Activated T-cell treated with anti-CD3 and anti-CD28 coated beads for 48 hours (primary cell): ENCODE data around the gene RPP30.
"Not testable (repeated sequence)": the region's sequence is repeated elsewhere in the genome, so short reads cannot be mapped to it uniquely, and the experiment has no call there.

Source experiments
- DNase-seq: peaks from one replicate; pipeline ENCODE4 v3.0.0-alpha.2; 2020; ENCODE audit warnings: low read depth

Gene RPP30

DNA sequence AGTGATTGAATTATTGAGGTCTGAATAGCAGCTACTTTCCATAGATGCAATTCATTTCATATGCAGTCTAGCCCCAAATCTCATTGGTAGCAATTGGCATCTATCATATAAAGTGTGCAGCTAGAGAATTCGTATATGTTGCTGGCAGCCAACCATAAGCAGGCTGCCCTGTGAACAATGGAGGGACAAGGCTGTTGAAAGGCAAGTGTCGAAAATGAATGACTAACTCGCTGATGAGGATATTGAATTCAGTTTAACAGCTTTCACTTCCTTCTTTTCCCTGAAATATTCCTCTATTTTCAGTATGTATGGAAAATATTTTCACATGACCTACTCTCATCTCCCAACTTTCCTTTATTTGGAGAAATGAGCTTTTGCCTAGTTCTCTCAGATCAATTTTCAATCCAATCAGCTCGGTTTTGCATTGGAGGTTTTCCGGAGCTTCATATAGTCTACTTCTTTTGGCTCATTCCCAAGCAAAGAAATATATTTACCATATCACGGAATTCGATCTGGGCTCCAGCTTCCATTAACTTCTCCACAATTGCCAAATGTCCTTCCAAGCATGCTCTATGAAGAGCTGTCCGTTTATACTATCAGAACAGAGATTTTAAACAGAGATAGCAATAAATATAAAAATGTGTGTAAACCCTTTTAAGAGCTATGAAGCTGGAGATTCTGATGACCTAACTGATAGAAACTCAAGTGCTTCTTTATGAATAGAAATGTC is 45.6 kb downstream of the RPP30 start:
- no peak for DNase-seq

GRCh38 chr10:90917968-90918318 is 46.2 kb downstream of the RPP30 start:
- no peak for DNase-seq

- DNase-seq: no peak
These were observed 48.2 kb downstream of the RPP30 start for GRCh38 chr10:90919683-90920574.

DNA sequence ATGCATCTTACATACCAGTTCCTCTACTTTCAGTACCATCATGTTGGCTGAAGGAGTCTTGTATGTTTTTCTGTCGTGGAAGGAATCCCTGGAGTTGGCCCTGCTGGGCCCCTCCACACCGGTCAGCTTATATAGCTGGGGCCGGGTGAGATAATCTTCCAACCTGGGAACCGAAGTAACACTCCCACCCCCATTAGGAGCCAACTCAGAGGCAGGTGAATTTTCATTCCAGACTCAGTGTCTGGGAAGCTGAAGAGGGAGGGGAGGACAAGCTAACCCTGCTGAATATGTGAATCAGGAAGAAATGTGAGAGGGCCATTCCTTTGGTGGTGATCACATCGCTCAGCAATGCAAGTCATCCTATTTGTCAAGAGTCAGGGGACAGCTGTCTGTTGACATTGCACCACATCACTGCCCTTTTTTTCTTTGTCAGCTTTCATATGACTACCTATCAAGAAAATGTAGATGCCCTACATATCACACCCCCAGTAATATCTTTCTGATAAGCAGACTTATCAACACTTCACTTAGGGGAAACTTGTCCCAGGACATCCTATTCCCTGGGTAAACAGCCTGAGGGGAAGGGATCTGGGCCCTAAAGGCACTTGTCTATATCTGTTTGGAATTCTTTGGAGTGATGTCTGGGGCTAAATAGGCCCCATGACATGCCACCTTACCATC is 49.4 kb downstream of the RPP30 start, which contains the start of gene ANKRD1:
Gene ANKRD1 (minus strand): TSS at position 102 of the 681 bp plus-strand sequence. CDS start 60 bp downstream, at position 42.
- DNase-seq: no peak

- no peak for DNase-seq
These were observed 50.1 kb downstream of the RPP30 start for GRCh38 chr10:90921906-90922305.

- no peak for DNase-seq
These were observed 51.4 kb downstream of the RPP30 start for GRCh38 chr10:90923111-90923731.

- DNase-seq: no peak
These were observed 52.8 kb downstream of the RPP30 start for GRCh38 chr10:90924552-90924951.

- no peak for DNase-seq
These were observed 53.6 kb downstream of the RPP30 start for GRCh38 chr10:90925079-90926029.

DNA sequence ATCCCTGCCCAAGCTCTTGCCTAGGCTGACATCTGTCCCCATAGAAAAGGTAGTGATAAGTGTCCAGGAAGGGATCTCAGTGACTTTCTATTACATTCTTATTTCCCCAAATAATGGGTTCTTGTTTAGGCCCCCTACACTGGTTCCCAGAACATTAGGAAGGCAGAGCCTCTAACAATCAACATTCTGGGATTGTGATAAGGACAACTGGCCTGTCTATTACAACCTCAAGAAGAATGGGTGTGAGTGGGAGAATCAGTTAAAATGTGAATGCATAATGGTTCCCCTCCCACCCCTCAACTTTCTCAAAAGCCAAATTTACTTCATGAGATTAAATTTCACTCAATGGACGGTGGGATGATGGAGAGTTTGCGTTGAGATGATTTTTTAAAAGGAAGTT is 55.5 kb downstream of the RPP30 start:
- DNase-seq: no peak

DNA sequence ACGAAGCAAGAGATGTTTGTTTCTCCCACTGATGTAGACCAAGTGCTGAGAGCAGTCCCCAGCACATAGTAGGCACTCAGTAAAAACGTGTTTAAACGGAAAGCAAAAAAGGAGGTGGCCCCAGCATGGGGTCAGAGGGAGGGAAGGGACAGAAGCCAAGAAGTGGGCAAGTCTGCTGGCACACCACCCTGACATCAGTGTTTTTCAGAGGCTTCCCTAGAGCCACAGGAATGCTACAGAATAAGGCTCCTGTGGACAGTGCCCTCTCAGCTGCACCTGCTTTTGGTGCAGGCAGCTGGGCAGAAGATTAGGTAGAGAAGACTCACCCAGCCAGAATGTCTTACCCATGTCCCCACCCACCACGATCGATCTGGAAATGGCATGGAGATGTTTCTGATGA is 57.4 kb downstream of the RPP30 start:
- DNase-seq: no peak

- DNase-seq: no peak
These were observed 58.5 kb downstream of the RPP30 start for GRCh38 chr10:90930070-90930837.

DNA sequence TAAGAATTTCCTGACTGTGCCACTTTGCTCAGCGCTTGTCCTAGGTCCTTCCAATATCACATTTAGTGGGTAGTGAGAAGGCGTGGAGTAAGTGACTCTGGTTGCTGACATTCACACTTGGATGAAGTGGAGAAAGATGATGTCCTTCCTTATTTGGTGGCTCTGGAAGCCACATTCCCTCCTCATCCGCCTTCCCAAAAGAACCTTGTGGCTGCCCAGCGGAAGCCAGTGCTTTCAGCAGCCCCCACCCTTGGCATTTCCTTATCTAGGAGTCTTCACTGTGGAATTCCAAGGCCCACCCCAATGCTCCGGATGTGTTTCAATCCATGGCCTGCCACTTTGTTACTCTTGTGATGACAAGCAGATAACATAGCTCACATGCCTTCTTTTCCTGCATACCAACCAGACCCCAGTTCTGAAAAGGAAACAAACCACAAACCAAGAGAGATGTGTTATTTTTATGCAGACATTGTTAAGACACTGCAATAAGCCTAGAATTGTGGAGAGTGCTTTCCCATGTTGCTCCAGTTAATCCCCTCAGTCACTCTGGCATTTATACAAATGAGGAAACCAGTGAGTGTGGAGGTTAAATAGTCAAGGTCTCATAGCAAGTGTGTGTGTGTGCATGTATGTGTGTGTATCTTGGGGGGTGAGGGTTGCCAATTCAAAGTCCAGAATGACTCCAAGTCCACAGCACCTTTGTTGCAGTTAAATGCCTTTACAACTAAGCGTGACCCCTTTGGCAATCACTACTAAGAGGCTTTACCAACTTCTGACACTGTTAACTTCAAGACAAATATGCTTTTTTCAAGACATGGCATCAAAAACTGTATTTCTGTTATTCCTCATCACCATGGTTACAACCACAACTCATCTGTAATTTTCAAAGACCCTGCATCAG is 59.4 kb downstream of the RPP30 start:
- DNase-seq: no peak

GRCh38 chr10:90935581-90936275 is 64.0 kb downstream of the RPP30 start:
- DNase-seq: no peak

DNA sequence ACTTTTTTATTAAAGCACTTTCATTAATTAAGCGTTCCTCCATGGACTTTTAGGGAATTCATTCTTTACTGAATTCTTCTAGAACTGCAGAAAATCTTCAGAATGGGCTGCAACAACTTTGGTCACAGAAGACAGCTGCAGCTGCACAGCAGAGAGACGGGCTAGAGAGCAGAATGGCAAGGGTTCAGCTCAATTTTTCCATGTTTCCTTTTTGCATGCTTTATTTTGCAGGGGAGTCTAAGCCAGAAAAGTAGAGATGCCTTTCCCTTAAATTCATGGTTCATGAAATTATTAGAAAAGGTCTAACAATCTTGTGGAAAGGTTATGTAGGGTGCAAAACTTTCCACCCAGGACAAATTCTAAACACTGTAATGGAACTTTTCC is 64.5 kb downstream of the RPP30 start:
- DNase-seq: no peak

DNA sequence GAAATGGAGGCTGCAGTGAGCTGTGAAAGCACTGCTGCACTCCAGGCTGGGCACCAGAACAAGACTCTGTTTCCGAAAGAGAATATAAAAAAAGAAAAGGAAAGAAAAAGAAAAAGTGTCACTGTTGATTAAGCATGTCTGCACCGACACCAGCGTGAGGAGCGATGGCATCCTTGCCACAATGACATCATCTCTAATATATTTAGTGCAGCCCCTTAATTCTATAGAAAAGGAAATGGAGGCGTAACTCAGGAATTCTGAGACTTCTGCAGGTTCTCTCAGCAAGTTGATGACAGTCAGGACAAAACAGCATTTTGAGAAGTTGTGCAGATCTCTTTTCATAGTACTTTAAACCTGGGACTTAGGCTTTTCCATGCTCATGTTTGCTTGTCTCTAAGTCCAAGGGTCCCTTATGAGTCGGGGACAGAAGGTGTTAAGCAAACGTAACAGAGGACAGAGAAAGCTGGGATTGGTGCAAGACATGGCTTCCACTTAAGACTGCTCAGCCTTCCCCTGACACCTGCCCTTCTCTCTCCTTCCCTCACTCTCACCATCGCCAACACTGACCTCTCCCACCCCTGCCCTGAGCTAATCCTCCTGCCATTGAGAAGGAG is 66.0 kb downstream of the RPP30 start:
- no peak for DNase-seq

DNA sequence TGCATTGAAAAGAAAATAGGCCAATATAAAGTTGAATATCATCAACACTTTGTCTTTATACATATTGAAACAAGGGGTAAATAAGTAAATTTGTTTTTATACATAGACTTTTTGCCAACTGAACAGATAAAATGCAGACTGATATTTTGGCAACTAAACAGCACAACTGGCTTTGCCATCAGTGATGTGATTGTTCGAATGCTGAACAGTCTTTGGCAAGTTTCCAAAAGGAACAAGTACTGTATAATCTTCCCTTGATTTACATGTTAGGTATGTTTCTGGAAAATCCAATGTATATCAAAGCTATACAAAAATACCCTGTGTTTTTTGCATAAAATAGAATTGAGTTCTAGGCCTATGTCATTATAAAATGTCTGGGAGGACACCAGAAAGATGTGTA is 67.3 kb downstream of the RPP30 start:
- DNase-seq: no peak

GRCh38 chr10:90939648-90940047 is 67.9 kb downstream of the RPP30 start:
- DNase-seq: no peak

- not testable (repeated sequence) for DNase-seq
These were observed 71.2 kb downstream of the RPP30 start for GRCh38 chr10:90942980-90943379.
